H9 (cell line): ENCODE results near the gene DEFB123. TPM values are rescaled to one million over a fixed set of nuclear protein-coding genes. Genes with fewer than 3 reads are reported as not detected.

ENCODE experiments used
- DNase-seq: peaks from one replicate; pipeline ENCODE4 v3.0.0-alpha.2; 2017
- H2AFZ ChIP-seq: one replicate; pipeline ENCODE4 v1.6.1; 2013; ENCODE audit warnings: mild to moderate bottlenecking, low read length, control low read depth, moderate library complexity
- H2AK5ac ChIP-seq: 2 replicates; pipeline ENCODE4 v1.6.1; 2013; ENCODE audit warnings: low read length, control low read depth, mixed read lengths; ENCODE audit not compliant: insufficient read length
- H2BK120ac ChIP-seq: one replicate; pipeline ENCODE4 v1.6.1; 2013; ENCODE audit warnings: low read depth, mild to moderate bottlenecking, low read length, control low read depth, inconsistent platforms; ENCODE audit not compliant: poor library complexity, severe bottlenecking
- H2BK12ac ChIP-seq: 2 replicates; pipeline ENCODE4 v1.6.1; 2013; ENCODE audit warnings: low read length, control low read depth, mixed read lengths, low read depth; ENCODE audit not compliant: insufficient read length
- H2BK15ac ChIP-seq: 2 replicates; pipeline ENCODE4 v1.6.1; 2013; ENCODE audit warnings: low read depth, low read length, control low read depth
- H2BK20ac ChIP-seq: one replicate; pipeline ENCODE4 v1.6.1; 2013; ENCODE audit warnings: low read depth, mild to moderate bottlenecking, low read length, control low read depth, inconsistent platforms; ENCODE audit not compliant: poor library complexity, severe bottlenecking
- H2BK5ac ChIP-seq: 2 replicates; pipeline ENCODE4 v1.6.1; 2013; ENCODE audit warnings: low read length, control low read depth, mixed read lengths; ENCODE audit not compliant: insufficient read length
- H3K14ac ChIP-seq: 2 replicates; pipeline ENCODE4 v1.6.1; 2013; ENCODE audit warnings: low read length, control low read depth; ENCODE audit not compliant: insufficient read depth
- H3K18ac ChIP-seq: 2 replicates; pipeline ENCODE4 v1.6.1; 2013; ENCODE audit warnings: low read depth, mild to moderate bottlenecking, mixed read lengths, low read length, control low read depth; ENCODE audit not compliant: insufficient read length
- H3K23ac ChIP-seq: 2 replicates; pipeline ENCODE4 v1.6.1; 2013; ENCODE audit warnings: low read length, control low read depth, mixed read lengths, low read depth; ENCODE audit not compliant: insufficient read length
- H3K23me2 ChIP-seq: 2 replicates; pipeline ENCODE4 v1.6.1; 2013; ENCODE audit warnings: low read depth, mild to moderate bottlenecking, mixed read lengths, low read length, control low read depth; ENCODE audit not compliant: insufficient read length, poor library complexity, severe bottlenecking
- H3K27ac ChIP-seq: 2 replicates; pipeline ENCODE4 v1.5.1; 2013; ENCODE audit warnings: low read length, control low read depth, mixed read lengths, low read depth; ENCODE audit not compliant: insufficient read length
- H3K27me3 ChIP-seq: 2 replicates; pipeline ENCODE4 v1.6.1; 2013; ENCODE audit warnings: low read length, control low read depth, inconsistent platforms; ENCODE audit not compliant: insufficient read depth
- H3K4ac ChIP-seq: 2 replicates; pipeline ENCODE4 v1.6.1; 2013; ENCODE audit warnings: low read depth, mild to moderate bottlenecking, control low read depth, inconsistent platforms, low read length, moderate library complexity
- H3K4me1 ChIP-seq: 2 replicates; pipeline ENCODE4 v1.6.1; 2013; ENCODE audit warnings: low read length, control low read depth, inconsistent platforms; ENCODE audit not compliant: insufficient read depth
- H3K4me2 ChIP-seq: 2 replicates; pipeline ENCODE4 v1.6.1; 2013; ENCODE audit warnings: low read length, control low read depth, mixed read lengths; ENCODE audit not compliant: insufficient read length, insufficient read depth
- H3K56ac ChIP-seq: 2 replicates; pipeline ENCODE4 v1.6.1; 2013; ENCODE audit warnings: low read depth, mild to moderate bottlenecking, mixed read lengths, low read length, control low read depth; ENCODE audit not compliant: insufficient read length
- H3K79me1 ChIP-seq: 2 replicates; pipeline ENCODE4 v1.6.1; 2013; ENCODE audit warnings: low read depth, mild to moderate bottlenecking, moderate library complexity, low read length, control low read depth, inconsistent platforms; ENCODE audit not compliant: insufficient read depth, poor library complexity, severe bottlenecking
- H3K79me2 ChIP-seq: 2 replicates; pipeline ENCODE4 v1.6.1; 2013; ENCODE audit warnings: low read length, control low read depth, inconsistent platforms; ENCODE audit not compliant: insufficient read depth
- H3K9ac ChIP-seq: 2 replicates; pipeline ENCODE4 v1.6.1; 2013; ENCODE audit warnings: low read length, control low read depth, mixed read lengths; ENCODE audit not compliant: insufficient read length; ENCODE audit errors: extremely low read depth
- H3K9me3 ChIP-seq: one replicate; pipeline ENCODE4 v1.6.1; 2013; ENCODE audit warnings: low read depth, low read length, inconsistent platforms; ENCODE audit not compliant: control insufficient read depth
- H3T11ph ChIP-seq: one replicate; pipeline ENCODE4 v1.6.1; 2013; ENCODE audit warnings: mild to moderate bottlenecking, low read length, control low read depth, inconsistent platforms
- H4K20me1 ChIP-seq: one replicate; pipeline ENCODE4 v1.6.1; 2013; ENCODE audit not compliant: control insufficient read depth, insufficient read length, insufficient read depth
- H4K5ac ChIP-seq: 2 replicates; pipeline ENCODE4 v1.6.1; 2013; ENCODE audit warnings: low read depth, mild to moderate bottlenecking, mixed read lengths, low read length, control low read depth; ENCODE audit not compliant: insufficient read length
- H4K8ac ChIP-seq: replicated peaks from 2 replicates; pipeline ENCODE4 v1.6.1; 2013; ENCODE audit warnings: low read length, control low read depth, mixed read lengths, low read depth; ENCODE audit not compliant: insufficient read length
- H4K91ac ChIP-seq: 2 replicates; pipeline ENCODE4 v1.6.1; 2013; ENCODE audit warnings: low read depth, mild to moderate bottlenecking, moderate library complexity, mixed read lengths, low read length, control low read depth; ENCODE audit not compliant: insufficient read length
- H3K27ac Mint-ChIP-seq, 3 experiments: 2 replicates in 2 of 3; 3 replicates in 1 of 3; pipeline ENCODE4 v1.8.0; 2020 to 2021; ENCODE audit warnings: mixed read lengths in 3 of 3, mild to moderate bottlenecking in 1 of 3, moderate library complexity in 1 of 3
- H3K27me3 Mint-ChIP-seq: 2 replicates; pipeline ENCODE4 v1.8.0; 2021; ENCODE audit warnings: low read depth, mild to moderate bottlenecking, moderate library complexity, mixed read lengths
- H3K36me3 Mint-ChIP-seq, 3 experiments: 2 replicates in 2 of 3; 3 replicates in 1 of 3; pipeline ENCODE4 v1.8.0; 2020 to 2021; ENCODE audit warnings: low read depth in 3 of 3, mixed read lengths in 3 of 3; ENCODE audit not compliant: insufficient read depth in 1 of 3
- H3K4me1 Mint-ChIP-seq, 2 experiments: 2 replicates each; pipeline ENCODE4 v1.8.0; 2020; ENCODE audit warnings: mixed read lengths in 2 of 2
- H3K4me3 Mint-ChIP-seq, 2 experiments: 2 replicates in 1 of 2; 3 replicates in 1 of 2; pipeline ENCODE4 v1.8.0; 2020 to 2021; ENCODE audit warnings: mild to moderate bottlenecking in 2 of 2, mixed read lengths in 2 of 2, moderate library complexity in 1 of 2
- H3K9me3 Mint-ChIP-seq, 2 experiments: 2 replicates in 1 of 2; 3 replicates in 1 of 2; pipeline ENCODE4 v1.8.0; 2020; ENCODE audit warnings: mild to moderate bottlenecking in 2 of 2, mixed read lengths in 2 of 2, moderate library complexity in 1 of 2
- CTCF ChIP-seq: fragments of 200-600 bp; sonication (generic); conservative IDR thresholded peaks from 3 replicates; pipeline ENCODE4 v1.8.0; 2021; ENCODE audit warnings: antibody characterized with exemption, mild to moderate bottlenecking
- WGBS: extraction: QIAGEN DNeasy Blood & Tissue Kit; methylation state at CpG from one replicate; pipeline ENCODE4 v1.1.7; 2013; ENCODE audit warnings: missing lambda C conversion rate, low lambda C conversion rate, mixed read lengths; ENCODE audit not compliant: insufficient read length; ENCODE audit errors: extremely low coverage; 5-methylcytosine and 5-hydroxymethylcytosine counted together
- total RNA-seq: library from RNA; stranded (reverse); gene quantifications from 2 replicates; pipeline ENCODE4 v1.2.1, GENCODE V29; 2021

The DEFB123 gene
- total RNA-seq, 1 experiment from 2014 or later: not detected

DNA sequence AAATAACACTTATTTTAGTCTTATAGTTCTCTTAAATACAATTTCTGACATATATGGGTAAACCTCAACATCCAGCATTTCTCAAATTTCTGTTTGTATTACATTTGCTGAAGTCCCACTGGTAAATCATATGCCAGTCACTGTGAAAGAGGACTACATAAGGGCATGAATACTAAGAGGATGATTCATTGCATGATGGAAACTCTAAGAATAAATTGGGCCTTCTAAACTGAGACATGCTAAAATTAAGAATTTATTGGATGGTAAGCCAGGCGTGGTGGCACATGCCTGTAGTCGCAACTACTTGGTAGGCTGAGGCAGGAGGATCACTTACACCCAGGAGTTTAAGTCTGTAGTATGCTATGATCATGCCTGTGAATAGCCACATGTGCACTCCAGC is 12.1 kb downstream of the DEFB123 start:
- Histone ChIP-seq H3K14ac (no peak overlapping the region), H3K56ac (no peak overlapping the region), H4K8ac (no peak overlapping the region), H3K9ac (no peak overlapping the region), H2AK5ac (no peak overlapping the region), H3K18ac (no peak overlapping the region), H4K91ac (no peak overlapping the region), H2BK120ac (no peak overlapping the region), H4K20me1 (no peaks in the 10 kb centered on the region), H3K27me3 (no peaks in the 10 kb centered on the region), H4K5ac (no peak overlapping the region), H3K4me1 (no peaks in the 10 kb centered on the region), H3K79me1 (no peaks in the 10 kb centered on the region), H3K4me2 (no peak overlapping the region), H3K23ac (no peak overlapping the region), H2AFZ (no peak overlapping the region), H2BK5ac (no peak overlapping the region), H3K23me2 (no peaks in the 10 kb centered on the region), H2BK15ac (no peak overlapping the region), H3K4ac (no peak overlapping the region), H3K9me3 (peaks cover 53% of the 10 kb centered on the region), H2BK20ac (no peak overlapping the region), H3K27ac (no peak overlapping the region), H3K79me2 (no peaks in the 10 kb centered on the region), H3T11ph (no peak overlapping the region), H2BK12ac (no peak overlapping the region)
- Mint-ChIP-seq H3K9me3 (peaks cover 69 to 86% of the 10 kb centered on the region in 2 experiments), H3K27ac (no peak overlapping the region), H3K36me3 (peaks cover 2 to 34% (median 9%) of the 10 kb centered on the region in 3 experiments; a peak in 6 of 7 replicates), H3K4me3 (no peak overlapping the region), H3K4me1 (no peaks in the 10 kb centered on the region), H3K27me3 (peaks cover 8% of the 10 kb centered on the region)
- no CpG with 5 or more reads among the region's 2 CpGs for WGBS
- no peak for TF ChIP-seq CTCF
- no peak for DNase-seq
